HG03354 (cell line): ENCODE data around the gene CFAP97D1.

Experiments used
- ATAC-seq: cut with Tn5 transposase; IDR thresholded peaks from one replicate; pipeline ENCODE4 v1.9.1; 2021; ENCODE audit warnings: mild to moderate bottlenecking; ENCODE audit not compliant: unreplicated experiment, poor library complexity, severe bottlenecking

The CFAP97D1 gene

DNA sequence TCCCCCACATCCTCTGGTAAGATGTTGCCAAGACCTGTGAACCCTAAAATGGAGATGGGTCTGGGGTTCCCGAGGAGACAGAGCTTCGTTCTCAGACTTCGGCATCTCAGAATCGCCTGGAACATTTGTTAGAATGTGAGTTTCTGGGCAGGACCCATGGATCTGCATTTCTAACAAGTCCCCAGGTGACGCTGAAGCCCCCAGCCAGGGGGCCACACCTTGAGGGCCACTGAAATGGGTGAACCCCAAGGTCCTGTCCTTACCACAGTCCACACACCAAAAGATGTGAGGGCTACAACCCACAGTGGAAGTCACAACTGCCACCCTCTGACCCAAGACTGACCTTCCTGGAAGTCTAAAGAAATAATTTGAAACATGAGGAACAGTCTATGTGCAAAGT, 38.7 kb downstream of the CFAP97D1 start:
- ATAC-seq = no peak

DNA sequence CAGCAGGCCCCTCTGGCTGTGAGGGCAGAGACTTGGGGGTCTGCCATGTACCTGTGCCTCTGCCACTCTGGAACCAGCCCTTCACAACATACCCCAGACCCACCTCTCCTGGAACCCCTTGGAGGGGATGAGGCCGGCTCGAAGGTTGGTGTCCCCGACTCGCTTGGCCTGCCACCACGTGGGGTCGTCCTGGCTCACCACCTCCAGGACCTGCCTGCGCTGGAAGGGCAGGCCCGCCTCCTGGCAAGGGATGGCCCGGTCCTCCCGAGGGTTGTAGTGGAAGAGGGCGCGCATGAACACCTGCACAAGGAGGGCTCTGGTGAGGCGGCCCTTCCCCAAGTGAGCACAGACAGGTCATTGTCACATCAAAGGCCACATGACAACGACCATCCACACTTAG, 40.5 kb downstream of the CFAP97D1 start:
- no peak for ATAC-seq

DNA sequence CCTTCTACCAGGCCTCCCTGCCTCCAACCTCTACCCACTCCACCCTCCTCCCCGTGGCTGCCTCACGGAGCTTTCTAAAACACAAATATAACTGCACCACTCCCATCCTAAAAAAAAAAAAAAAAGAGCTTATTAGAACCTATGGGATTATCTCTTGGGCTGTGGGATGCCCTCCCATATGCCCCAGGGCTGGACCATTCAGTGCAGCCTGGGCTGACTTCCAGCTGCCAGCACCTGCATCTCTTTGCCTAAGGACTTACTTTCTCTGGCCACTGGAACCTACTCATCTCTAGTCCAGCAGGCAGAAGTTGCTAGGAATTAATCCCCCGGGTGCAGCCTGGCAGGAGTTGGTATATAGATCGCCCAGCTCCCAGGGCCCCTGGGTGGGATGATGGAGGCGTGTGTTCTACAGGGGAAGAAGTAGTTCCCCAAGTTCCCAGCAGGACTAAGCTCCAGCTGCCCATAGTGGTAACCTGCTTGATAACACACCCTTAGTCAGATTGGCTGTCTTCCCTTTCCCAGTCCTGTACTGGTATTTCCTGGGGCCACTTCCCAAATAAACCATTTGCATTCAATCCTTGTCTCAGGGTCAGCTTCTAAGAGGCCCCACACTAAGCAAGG, 42.4 kb downstream of the CFAP97D1 start:
- ATAC-seq = no peak

DNA sequence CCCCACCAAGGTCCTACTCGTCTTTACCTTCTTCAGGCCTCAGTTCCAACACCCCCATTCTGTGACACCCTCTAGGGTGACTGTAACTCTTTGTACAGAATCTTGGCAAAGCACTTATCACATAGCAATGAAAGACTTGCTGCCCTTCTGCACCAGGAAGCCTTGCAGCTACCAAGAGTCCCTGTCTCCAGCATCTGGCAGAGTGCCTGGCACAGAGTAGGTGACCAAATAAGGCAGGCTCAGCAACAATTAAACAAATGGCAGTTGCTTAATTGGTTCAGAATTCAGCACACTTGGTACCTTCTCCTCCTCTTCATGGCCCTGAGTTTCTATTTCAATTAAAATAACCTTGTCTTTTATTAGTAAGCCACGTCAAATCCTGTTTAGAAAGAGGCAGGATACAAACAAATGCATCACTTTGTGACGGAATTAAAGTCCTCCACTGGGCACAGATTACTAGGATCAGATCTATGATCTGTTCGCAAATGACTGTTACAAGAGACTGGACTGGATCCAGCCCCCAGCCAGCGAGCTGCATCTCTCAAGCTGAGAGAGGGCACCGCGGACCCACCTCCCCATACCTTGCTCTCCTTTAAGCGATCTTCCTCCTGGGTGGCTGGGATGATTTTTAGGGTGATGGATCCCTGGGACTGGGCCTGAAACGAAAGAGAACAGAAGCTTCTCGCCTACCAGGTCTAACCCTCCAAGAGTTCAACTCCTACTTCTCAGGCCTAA, 43.3 kb downstream of the CFAP97D1 start:
- no peak for ATAC-seq

DNA sequence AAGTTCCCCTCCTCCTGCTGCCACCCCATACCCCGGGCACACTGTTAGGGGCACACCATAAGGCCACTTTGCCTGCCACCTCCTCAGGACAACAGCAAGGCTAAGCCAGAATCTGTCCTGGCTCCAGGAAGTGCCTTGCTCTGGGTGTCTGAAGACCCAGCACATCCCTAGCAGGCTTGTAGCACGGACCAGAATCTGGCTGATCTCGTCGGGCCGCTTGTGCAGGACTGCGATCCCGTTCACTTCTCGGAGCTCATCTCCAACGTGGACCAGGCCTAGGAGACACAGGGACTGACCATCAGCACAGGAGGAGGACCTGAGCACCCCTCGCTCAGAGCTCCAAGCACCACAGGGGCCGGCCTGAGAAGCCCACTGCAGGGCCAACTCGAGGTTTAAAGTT, 45.3 kb downstream of the CFAP97D1 start:
- ATAC-seq = no peak

DNA sequence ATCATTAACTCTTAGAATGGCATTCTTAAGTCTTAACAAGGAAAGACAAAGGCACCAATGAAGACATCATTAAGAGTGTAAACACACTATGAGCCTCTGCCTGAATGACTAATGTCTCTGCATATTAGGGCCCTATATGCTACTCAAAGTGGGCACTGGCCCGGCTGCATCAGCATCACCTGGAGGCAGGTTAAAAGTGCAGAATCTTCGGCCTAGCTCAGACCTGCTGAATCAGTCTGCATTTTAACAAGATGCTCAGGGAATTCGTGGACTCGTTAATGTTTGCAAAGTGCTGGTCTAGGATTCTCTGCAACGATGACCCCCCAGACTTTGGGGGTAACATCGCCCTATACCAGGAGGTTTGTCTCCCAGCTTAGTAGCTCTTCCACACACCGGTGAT, 46.0 kb downstream of the CFAP97D1 start:
- no peak for ATAC-seq

DNA sequence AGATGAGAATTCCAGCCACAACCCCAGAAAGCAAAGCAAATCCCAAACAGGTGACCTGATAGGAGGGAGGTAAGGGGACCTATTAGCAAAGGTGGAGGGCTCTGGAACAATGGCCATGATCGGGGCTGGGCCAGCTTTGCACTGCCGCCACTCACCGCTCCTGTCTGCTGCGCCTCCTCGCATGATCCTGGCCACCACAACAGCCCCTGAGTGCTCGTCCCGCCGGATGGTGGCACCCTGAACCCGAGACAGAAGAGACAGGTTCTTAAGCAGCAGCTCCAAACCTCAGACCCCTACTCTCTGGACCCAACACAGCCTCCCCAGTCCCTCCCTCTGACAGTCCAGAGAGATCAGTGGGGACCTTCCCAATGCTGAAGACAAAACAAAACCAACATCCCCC, 47.4 kb downstream of the CFAP97D1 start:
- no peak for ATAC-seq

DNA sequence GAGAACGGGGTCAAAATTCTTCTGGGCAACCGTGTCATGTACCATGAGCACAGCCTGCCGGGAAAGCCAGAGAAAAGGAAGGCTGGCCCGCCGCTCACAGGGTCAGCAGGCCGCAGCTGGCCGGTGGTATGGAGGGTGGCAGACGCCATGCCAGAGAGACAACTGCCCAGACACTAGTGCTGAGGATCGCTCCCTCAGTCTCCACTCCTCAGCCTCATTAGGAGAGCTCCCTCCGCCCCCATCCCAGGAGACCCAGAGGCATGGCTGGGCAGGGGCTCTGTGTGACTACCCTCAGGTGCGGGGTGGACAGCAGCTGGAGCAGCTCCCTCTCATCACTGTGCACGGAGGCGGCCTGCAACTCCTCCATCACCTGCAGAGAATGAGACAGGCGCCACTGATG, 49.5 kb downstream of the CFAP97D1 start:
- ATAC-seq = no peak

DNA sequence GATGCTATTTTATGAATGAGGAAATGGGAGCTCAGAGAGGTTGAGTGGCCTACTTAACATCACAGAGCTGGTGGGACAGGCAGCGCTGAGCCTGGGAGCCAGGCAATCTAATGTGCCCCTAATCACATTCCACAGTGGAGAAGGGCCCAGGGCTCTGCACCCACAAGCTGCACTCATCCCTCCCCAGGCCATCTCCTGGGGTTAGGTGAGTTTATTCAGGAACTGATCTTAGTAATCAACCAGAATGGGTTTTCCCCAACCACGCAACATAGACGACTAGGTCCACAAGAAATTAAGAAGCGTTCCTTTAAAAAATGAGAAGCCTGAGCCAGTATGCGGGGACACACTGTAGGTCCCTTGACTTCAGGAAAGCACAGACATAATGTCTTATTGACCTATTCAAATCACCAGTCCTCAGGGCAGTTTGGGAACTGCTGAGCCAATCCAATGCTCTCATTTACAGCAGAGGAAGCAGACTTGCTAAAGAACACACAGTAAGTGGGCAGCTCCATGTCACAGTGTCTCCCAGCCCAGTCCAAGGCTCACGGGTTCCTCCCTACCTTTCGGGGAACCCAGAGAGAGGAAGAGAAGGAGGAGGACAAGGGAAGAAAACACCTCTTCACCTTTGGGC, 50.4 kb downstream of the CFAP97D1 start:
- no peak for ATAC-seq

DNA sequence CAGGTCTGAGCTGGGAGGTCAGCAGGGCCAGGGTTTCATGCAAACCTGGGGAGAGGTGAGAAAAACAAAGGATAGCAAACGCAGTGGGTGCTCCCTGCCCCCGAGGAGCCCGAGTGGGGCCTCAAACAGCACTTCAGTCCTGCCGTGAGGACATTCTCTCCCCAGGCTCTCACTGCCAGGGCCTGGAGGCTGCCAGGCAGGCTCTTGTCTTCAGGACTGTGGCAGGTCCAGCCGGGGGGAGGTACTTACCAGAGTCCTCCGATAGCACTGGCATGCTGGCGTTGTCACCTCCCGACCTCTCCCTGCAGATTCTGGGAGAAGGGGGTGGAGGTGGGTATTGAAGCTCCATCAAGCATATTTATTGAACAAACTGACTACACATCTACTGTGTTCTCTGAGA, 51.4 kb downstream of the CFAP97D1 start:
- ATAC-seq = no peak

DNA sequence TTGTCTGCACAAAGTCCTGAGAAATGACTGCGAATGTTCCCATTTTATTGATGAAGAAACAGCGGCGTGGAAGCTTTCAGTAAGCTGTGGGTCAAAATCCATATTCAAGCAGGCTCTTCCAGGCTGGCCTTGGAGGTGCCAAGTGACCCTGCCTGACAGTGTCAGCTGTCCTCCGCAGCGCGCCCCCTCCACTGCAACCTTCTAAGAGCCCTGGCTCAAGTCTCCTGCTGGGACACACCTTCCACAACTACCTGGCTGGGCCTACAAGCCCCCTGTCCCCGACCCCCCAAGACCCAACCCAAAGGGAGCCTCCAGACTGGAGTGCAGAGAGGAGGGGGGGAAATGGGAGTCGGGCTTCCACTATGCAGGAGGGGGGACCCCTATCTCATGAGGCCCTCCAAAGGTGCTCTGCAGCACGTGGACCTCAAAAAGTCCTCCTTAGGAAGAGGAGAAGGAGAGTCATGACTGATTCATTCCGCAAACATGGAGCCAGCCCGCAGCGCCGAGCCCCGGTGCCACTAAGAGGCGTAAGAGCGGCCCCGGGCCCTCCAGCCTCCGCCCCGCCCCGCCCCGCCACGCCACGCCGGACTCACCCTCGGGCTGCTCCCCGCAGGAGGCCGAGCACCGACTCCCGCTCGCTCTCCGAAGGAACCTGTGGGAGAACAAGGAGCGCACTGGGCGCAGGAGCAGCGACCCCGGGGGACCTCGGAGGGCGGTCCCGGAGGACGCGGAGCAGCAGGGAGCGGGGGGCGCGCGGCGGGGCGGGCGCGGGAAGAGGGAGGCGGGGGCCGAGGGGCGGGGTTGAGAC, 52.1 kb downstream of the CFAP97D1 start:
- no peak for ATAC-seq

DNA sequence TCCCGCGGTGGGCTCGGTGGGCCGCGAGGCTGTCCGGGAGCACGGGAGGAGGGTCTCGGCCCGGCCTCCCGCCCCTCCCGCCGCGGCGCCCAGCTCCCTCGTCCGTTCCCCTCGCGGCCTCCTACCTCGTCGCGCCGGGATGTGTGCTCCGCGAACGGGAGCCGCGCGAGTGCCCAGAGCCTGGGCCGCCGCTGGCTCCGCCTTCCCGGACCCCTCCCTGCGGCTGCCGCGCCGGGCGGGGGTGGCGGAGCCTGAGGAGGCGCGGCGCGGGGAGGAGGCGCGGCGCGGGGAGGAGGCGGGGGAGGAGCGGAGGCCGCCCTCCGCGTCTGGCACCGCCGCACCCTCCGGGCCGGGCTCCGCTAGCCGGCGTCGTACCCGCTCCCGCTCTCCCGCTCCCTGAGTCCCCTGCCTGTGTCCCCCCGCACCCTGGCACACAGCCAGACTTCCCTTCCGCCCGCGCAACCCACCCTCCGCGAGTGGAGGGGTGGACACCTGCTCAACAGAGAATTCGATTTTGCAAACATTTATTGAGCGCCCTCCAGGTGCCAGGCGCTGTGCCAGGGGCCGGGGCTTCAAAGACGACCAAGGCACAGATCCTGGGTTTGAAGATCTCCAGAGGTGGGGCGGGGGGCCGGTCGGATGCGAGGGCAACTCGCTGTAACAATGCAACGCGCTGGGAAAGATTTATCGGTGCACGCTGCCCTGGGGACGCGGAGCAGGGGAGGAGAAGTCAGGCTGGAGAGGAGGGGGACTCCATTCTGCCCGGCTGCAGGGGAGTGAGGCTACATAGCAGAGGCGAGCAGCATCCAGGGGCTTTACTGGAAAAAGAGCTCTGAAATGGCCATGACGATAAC, 53.0 kb downstream of the CFAP97D1 start, which contains the start of gene MPP3:
MPP3 (minus strand) TSS at position 171 of the 854 bp plus-strand sequence. CDS start 1,240 bp downstream, outside the sequence.
- no peak for ATAC-seq

DNA sequence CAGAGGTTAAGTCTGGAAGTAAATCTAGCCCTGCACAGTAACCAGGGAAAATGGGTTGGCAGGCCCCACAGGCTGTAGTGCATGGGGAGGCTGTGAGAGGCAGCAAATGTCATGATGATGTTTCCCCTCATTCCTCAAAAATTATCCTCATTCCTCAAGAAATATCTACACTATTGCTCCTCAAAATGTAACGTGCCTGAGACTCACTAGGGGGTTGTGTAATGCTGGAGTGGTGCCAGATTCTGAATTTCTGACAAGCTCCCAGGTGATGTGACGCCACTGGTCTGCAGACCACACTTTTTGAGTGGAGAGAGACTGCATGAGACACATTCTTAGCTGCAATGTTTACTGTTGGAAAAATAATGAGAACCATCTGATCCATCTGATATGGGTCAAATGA, 53.9 kb downstream of the CFAP97D1 start:
- ATAC-seq = no peak
